Bone marrow (tissue), 2 donors: Measurements from ENCODE around the gene AFF1.

Experiments
- DNase-seq, 2 donors: peaks; one replicate each; lab custom pipeline; 2025; lab: John Stamatoyannopoulos, UW

Gene AFF1

GRCh38 chr4:87150498-87151261 lies 215.9 kb downstream of the AFF1 start:
- peak in 1 of 2 donors; percentile 61 for DNase-seq

- no peak for DNase-seq
Observed at GRCh38 chr4:87151730-87152129, 216.9 kb downstream of the AFF1 start.

GRCh38 chr4:87152310-87153041 lies 217.7 kb downstream of the AFF1 start:
- no peak for DNase-seq

GRCh38 chr4:87153078-87153870 lies 218.5 kb downstream of the AFF1 start:
- DNase-seq = no peak

- no peak for DNase-seq
Observed at GRCh38 chr4:87165892-87166291, 231.1 kb downstream of the AFF1 start.

- DNase-seq = no peak
Observed at GRCh38 chr4:87166296-87166854, 231.6 kb downstream of the AFF1 start.

- DNase-seq = no peak
Observed at GRCh38 chr4:87171944-87172343, 237.1 kb downstream of the AFF1 start.

GRCh38 chr4:87174672-87175071 lies 239.9 kb downstream of the AFF1 start:
- DNase-seq = no peak

- no peak for DNase-seq
Observed at GRCh38 chr4:87179751-87180150, 244.9 kb downstream of the AFF1 start.

GRCh38 chr4:87180767-87181166 lies 246.0 kb downstream of the AFF1 start:
- no peak for DNase-seq

GRCh38 chr4:87185146-87185870 lies 250.5 kb downstream of the AFF1 start:
- no peak for DNase-seq

- no peak for DNase-seq
Observed at GRCh38 chr4:87188048-87188447, 253.2 kb downstream of the AFF1 start.

- no peak for DNase-seq
Observed at GRCh38 chr4:87188932-87189331, 254.1 kb downstream of the AFF1 start.
